HepG2 (cell line): Measurements from ENCODE around the gene SLC35B2. TPM values are rescaled to one million over a fixed set of nuclear protein-coding genes. Genes with fewer than 3 reads are reported as not detected.

Experiments
- HNRNPK ChIP-seq: fragments of 200-400 bp; formaldehyde crosslinking; IDR thresholded peaks from 2 replicates; pipeline ENCODE4 v1.6.1; 2018; ENCODE audit warnings: low read length, low read depth, moderate library complexity, mild to moderate bottlenecking; ENCODE audit not compliant: poor library complexity, severe bottlenecking
- ZSCAN20 ChIP-seq: sonication (generic); formaldehyde crosslinking; IDR thresholded peaks from 2 replicates; pipeline ENCODE4 v1.4.0; 2020; ENCODE audit warnings: missing genetic modification reagents, mild to moderate bottlenecking, borderline replicate concordance
- polyA plus RNA-seq, 8 experiments: library from polyadenylated mRNA; depleted of rRNA in 3 of 8; stranded (reverse) in 7 of 8; unstranded in 1 of 8; fragments of >200 nt; fragmentation: Illumina TruSeq in 4 of 8; extraction: Trizol in 4 of 8; gene quantifications; 2 replicates each; pipeline versions ENCODE4 v1.2.1 to v1.2.3, GENCODE V29; 2011 to 2016; ENCODE audit warnings: low read depth in 4 of 8, missing spikeins in 1 of 8, mixed read lengths in 1 of 8; ENCODE audit not compliant: insufficient read depth in 1 of 8
- total RNA-seq, 5 experiments: library from RNA; depleted of rRNA; stranded (reverse); fragments of >200 nt; fragmentation: Illumina TruSeq; extraction: Trizol; gene quantifications; 2 replicates each; pipeline ENCODE4 v1.2.3, GENCODE V29; 2016; ENCODE audit warnings: low read depth in 1 of 5
- TF ChIP-seq, protein P1 (sequence below), 2 experiments: sonication (generic) in 1 of 2; formaldehyde crosslinking in 1 of 2; IDR thresholded peaks; 2 replicates each; pipeline versions ENCODE4 v1.4.0 to v1.6.1; 2016 to 2020; ENCODE audit warnings: borderline replicate concordance in 1 of 2, low read depth in 1 of 2, mild to moderate bottlenecking in 1 of 2, missing genetic modification reagents in 1 of 2
- TF ChIP-seq, protein P2 (sequence below): sonication (generic); formaldehyde crosslinking; IDR thresholded peaks from 2 replicates; pipeline ENCODE4 v1.4.0; 2020; ENCODE audit warnings: missing genetic modification reagents, borderline replicate concordance
- TF ChIP-seq, protein P3 (sequence below): sonication (generic); formaldehyde crosslinking; IDR thresholded peaks from 2 replicates; pipeline ENCODE4 v1.5.0; 2020; ENCODE audit warnings: missing genetic modification reagents

Gene SLC35B2
- total and polyA plus RNA-seq, 2 of the 13 experiments (the other 11 are each of a cell fraction or from before 2014, with no cell fraction given), result 61.1 to 148 TPM

DNA sequence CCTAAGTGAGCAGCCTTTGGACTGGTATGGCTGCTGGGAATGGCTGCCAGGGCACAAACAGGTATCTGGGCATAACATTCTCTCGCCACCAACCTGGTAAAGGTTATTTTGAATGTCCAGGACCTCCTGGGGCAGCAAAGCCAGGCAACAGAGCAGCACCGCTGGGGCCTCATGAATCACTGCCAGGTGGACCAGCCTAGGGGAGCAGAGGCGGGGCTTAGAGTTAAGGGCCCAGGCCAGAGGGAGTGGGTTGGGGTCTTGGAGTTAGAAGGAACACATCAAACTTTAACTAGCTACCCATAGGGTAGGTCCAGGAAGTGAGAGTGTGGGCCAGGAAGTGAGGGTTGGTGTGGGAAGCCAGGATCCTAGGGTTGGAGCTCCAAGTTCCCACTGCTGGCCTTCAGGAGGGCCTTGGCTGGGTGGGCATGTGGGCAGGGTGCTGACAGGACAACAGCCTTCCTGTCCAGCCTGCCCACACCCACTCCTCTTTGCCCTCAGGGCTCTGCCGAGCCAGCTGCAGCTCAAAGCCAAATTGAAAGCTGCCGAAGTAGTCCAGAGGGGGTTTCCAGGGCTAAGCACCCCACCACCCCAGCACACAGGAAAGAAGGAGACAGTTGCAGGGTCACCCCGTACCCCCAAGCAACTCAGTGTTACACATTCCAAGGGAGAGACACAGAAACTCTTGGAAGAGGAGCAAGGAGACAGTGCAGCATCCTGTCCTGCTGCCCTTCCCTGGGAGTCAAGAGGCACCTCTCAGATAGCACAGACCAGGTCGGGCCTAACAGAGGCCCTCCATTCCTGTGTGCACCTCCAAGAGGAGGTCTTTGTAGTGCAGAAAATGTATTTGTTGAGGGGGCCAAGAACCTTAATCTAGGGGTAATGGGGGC, 5.4 kb upstream of the SLC35B2 start (continued):
- TF ChIP-seq, protein P1, sequence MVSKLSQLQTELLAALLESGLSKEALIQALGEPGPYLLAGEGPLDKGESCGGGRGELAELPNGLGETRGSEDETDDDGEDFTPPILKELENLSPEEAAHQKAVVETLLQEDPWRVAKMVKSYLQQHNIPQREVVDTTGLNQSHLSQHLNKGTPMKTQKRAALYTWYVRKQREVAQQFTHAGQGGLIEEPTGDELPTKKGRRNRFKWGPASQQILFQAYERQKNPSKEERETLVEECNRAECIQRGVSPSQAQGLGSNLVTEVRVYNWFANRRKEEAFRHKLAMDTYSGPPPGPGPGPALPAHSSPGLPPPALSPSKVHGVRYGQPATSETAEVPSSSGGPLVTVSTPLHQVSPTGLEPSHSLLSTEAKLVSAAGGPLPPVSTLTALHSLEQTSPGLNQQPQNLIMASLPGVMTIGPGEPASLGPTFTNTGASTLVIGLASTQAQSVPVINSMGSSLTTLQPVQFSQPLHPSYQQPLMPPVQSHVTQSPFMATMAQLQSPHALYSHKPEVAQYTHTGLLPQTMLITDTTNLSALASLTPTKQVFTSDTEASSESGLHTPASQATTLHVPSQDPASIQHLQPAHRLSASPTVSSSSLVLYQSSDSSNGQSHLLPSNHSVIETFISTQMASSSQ (IDR thresholded peaks at IDR 0.05; ENCODE audit: low read depth), result no peak
- TF ChIP-seq, protein P1 (CRISPR knock-in tag; IDR thresholded peaks at IDR 0.05; ENCODE audit: borderline replicate concordance), result no peak
- TF ChIP-seq HNRNPK (no peak), ZSCAN20 (CRISPR knock-in tag) (no peak)
- TF ChIP-seq, protein P2, sequence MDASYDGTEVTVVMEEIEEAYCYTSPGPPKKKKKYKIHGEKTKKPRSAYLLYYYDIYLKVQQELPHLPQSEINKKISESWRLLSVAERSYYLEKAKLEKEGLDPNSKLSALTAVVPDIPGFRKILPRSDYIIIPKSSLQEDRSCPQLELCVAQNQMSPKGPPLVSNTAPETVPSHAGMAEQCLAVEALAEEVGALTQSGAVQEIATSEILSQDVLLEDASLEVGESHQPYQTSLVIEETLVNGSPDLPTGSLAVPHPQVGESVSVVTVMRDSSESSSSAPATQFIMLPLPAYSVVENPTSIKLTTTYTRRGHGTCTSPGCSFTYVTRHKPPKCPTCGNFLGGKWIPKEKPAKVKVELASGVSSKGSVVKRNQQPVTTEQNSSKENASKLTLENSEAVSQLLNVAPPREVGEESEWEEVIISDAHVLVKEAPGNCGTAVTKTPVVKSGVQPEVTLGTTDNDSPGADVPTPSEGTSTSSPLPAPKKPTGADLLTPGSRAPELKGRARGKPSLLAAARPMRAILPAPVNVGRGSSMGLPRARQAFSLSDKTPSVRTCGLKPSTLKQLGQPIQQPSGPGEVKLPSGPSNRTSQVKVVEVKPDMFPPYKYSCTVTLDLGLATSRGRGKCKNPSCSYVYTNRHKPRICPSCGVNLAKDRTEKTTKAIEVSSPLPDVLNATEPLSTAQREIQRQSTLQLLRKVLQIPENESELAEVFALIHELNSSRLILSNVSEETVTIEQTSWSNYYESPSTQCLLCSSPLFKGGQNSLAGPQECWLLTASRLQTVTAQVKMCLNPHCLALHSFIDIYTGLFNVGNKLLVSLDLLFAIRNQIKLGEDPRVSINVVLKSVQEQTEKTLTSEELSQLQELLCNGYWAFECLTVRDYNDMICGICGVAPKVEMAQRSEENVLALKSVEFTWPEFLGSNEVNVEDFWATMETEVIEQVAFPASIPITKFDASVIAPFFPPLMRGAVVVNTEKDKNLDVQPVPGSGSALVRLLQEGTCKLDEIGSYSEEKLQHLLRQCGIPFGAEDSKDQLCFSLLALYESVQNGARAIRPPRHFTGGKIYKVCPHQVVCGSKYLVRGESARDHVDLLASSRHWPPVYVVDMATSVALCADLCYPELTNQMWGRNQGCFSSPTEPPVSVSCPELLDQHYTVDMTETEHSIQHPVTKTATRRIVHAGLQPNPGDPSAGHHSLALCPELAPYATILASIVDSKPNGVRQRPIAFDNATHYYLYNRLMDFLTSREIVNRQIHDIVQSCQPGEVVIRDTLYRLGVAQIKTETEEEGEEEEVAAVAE (CRISPR knock-in tag), result no peak
- TF ChIP-seq, protein P3, sequence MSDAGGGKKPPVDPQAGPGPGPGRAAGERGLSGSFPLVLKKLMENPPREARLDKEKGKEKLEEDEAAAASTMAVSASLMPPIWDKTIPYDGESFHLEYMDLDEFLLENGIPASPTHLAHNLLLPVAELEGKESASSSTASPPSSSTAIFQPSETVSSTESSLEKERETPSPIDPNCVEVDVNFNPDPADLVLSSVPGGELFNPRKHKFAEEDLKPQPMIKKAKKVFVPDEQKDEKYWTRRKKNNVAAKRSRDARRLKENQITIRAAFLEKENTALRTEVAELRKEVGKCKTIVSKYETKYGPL (CRISPR knock-in tag), result no peak
